Erythroblast (primary cell): Measurements from ENCODE around the gene GPR150.
A peak's percentile ranks its signal among the peaks of the same experiment; 100 is the strongest.

Experiments used
- GATA1 ChIP-seq: IDR thresholded peaks from 2 replicates; pipeline ENCODE4 v1.6.1; 2011; ENCODE audit warnings: low read depth, mild to moderate bottlenecking, control low read depth, low read length, moderate library complexity
- POLR2A ChIP-seq: IDR thresholded peaks from 2 replicates; pipeline ENCODE4 v1.6.1; 2011; ENCODE audit warnings: mild to moderate bottlenecking, low read length

- TF ChIP-seq POLR2A (peak; percentile 43), GATA1 (no peak)
These were observed 43.1 kb downstream of the GPR150 start for GRCh38 chr5:95662946-95663345.
